GM19035 (cell line): ENCODE data around the gene ARHGAP4.

Experiments
- ATAC-seq: cut with Tn5 transposase; IDR thresholded peaks from one replicate; pipeline ENCODE4 v1.9.1; 2021; ENCODE audit not compliant: unreplicated experiment

ARHGAP4 gene

GRCh38 chrX:153870288-153870690, 55.8 kb downstream of the ARHGAP4 start:
- no peak for ATAC-seq

GRCh38 chrX:153869473-153870287, 56.4 kb downstream of the ARHGAP4 start:
- ATAC-seq = no peak

- no peak for ATAC-seq
Measured at GRCh38 chrX:153868576-153869472, 57.2 kb downstream of the ARHGAP4 start.

- ATAC-seq = no peak
Measured at GRCh38 chrX:153867671-153868070, 58.4 kb downstream of the ARHGAP4 start.

- ATAC-seq = no peak
Measured at GRCh38 chrX:153867139-153867538, 58.9 kb downstream of the ARHGAP4 start.

- ATAC-seq = no peak
Measured at GRCh38 chrX:153866302-153867019, 59.6 kb downstream of the ARHGAP4 start.

GRCh38 chrX:153865685-153866084, 60.4 kb downstream of the ARHGAP4 start:
- ATAC-seq = no peak

- ATAC-seq = no peak
Measured at GRCh38 chrX:153865321-153865580, 60.8 kb downstream of the ARHGAP4 start.

GRCh38 chrX:153864561-153865320, 61.3 kb downstream of the ARHGAP4 start:
- ATAC-seq = no peak

GRCh38 chrX:153864101-153864500, 62.0 kb downstream of the ARHGAP4 start:
- no peak for ATAC-seq

- ATAC-seq = no peak
Measured at GRCh38 chrX:153863251-153863991, 62.6 kb downstream of the ARHGAP4 start.

GRCh38 chrX:153862369-153863250, 63.5 kb downstream of the ARHGAP4 start:
- no peak for ATAC-seq

- ATAC-seq = no peak
Measured at GRCh38 chrX:153861733-153862310, 64.2 kb downstream of the ARHGAP4 start.

GRCh38 chrX:153861151-153861550, 64.9 kb downstream of the ARHGAP4 start:
- ATAC-seq = no peak
